Breast epithelium (tissue), 3 donors: ENCODE measurements around the gene RTN4RL1.

Source experiments
- POLR2A ChIP-seq: fragments of 450-650 bp; IDR thresholded peaks from one replicate; pipeline ENCODE4 v1.6.1; 2016; ENCODE audit warnings: antibody characterized with exemption, mild to moderate bottlenecking, moderate library complexity
- POLR2AphosphoS5 ChIP-seq, 3 donors: sonication (generic); formaldehyde crosslinking; IDR thresholded peaks; one replicate each; pipeline ENCODE4 v1.6.1; 2017; ENCODE audit warnings: antibody characterized with exemption in 3 of 3

- no peak for TF ChIP-seq POLR2AphosphoS5 (IDR thresholded peaks at IDR 0.05)
- no peak for TF ChIP-seq POLR2A
Measured at GRCh38 chr17:2034157-2034556, 9.0 kb upstream of the RTN4RL1 start.
